GM06990 (cell line): Measurements from ENCODE around the gene P2RY4.

ENCODE experiments used
- DNase-seq: peaks from one replicate; pipeline ENCODE4 v3.0.0-alpha.2; 2011; ENCODE audit not compliant: insufficient read length; ENCODE audit errors: extremely low read depth
- H3K27me3 ChIP-seq: replicated peaks from 2 replicates; pipeline ENCODE4 v1.6.0; 2011; ENCODE audit warnings: low read length; ENCODE audit not compliant: control insufficient read depth, insufficient read depth
- H3K36me3 ChIP-seq: 2 replicates; pipeline ENCODE4 v1.5.1; 2011; ENCODE audit warnings: low read length; ENCODE audit not compliant: control insufficient read depth, insufficient read depth
- H3K4me3 ChIP-seq: replicated peaks from 2 replicates; pipeline ENCODE4 v1.5.1; 2011; ENCODE audit warnings: low read depth, mild to moderate bottlenecking, control low read depth, low read length
- CTCF ChIP-seq: IDR thresholded peaks from 2 replicates; pipeline ENCODE4 v1.5.1; 2011; ENCODE audit warnings: low read length, control low read depth, mild to moderate bottlenecking, inconsistent platforms; ENCODE audit not compliant: insufficient read depth, poor library complexity, severe bottlenecking

Gene P2RY4

GRCh38 chrX:70240751-70241150 lies 19.3 kb downstream of the P2RY4 start:
- H3K36me3 ChIP-seq = no peaks in the 10 kb centered on the region
- H3K27me3 ChIP-seq = no peaks in the 10 kb centered on the region
- no peak for TF ChIP-seq CTCF
- DNase-seq = no peak
- H3K4me3 ChIP-seq = no peak overlapping the region

- no peak within 1 kb of the TSS for H3K4me3 ChIP-seq
- TF ChIP-seq CTCF = no peak
- H3K36me3 ChIP-seq = no peaks in the 10 kb centered on the region
- H3K27me3 ChIP-seq = no peaks in the 10 kb centered on the region
- DNase-seq = no peak
Observed at GRCh38 chrX:70234355-70234754, 25.6 kb downstream of the P2RY4 start, which contains the start of gene AWAT1. AWAT1 (plus strand) TSS chrX:70234655; CDS start chrX:70234696, 41 bp downstream.

- Histone ChIP-seq H3K27me3 (no peaks in the 10 kb centered on the region), H3K36me3 (no peaks in the 10 kb centered on the region), H3K4me3 (no peak overlapping the region)
- no peak for TF ChIP-seq CTCF
- no peak for DNase-seq
Observed at GRCh38 chrX:70231666-70232065, 28.3 kb downstream of the P2RY4 start.

GRCh38 chrX:70226687-70227086 lies 33.3 kb downstream of the P2RY4 start:
- no peak for DNase-seq
- H3K27me3 ChIP-seq = no peaks in the 10 kb centered on the region
- TF ChIP-seq CTCF = no peak
- no peak overlapping the region for H3K4me3 ChIP-seq
- H3K36me3 ChIP-seq = no peaks in the 10 kb centered on the region

GRCh38 chrX:70226048-70226447 lies 34.0 kb downstream of the P2RY4 start:
- no peak overlapping the region for H3K4me3 ChIP-seq
- no peak for TF ChIP-seq CTCF
- no peaks in the 10 kb centered on the region for H3K27me3 ChIP-seq
- H3K36me3 ChIP-seq = no peaks in the 10 kb centered on the region
- no peak for DNase-seq
